Neural progenitor cell (in vitro differentiated cells): ENCODE data around the gene GNG7.

Experiments
- CTCF ChIP-seq: fragments of 200-600 bp; sonication (generic); IDR thresholded peaks from 2 replicates; pipeline ENCODE4 v1.5.1; 2017; ENCODE audit warnings: antibody characterized with exemption, mild to moderate bottlenecking
- EZH2 ChIP-seq: fragments of 200-600 bp; sonication (generic); IDR thresholded peaks from 2 replicates; pipeline ENCODE4 v1.6.1; 2017; ENCODE audit warnings: antibody characterized with exemption, mild to moderate bottlenecking, moderate library complexity
- EZH2phosphoT487 ChIP-seq: fragments of 200-600 bp; sonication (generic); IDR thresholded peaks from 2 replicates; pipeline ENCODE4 v1.6.1; 2017; ENCODE audit warnings: antibody characterized with exemption

GRCh38 chr19:2478278-2478755 lies 224.2 kb downstream of the GNG7 start:
- TF ChIP-seq CTCF (peak; percentile 29), EZH2 (no peak), EZH2phosphoT487 (peak; percentile 77)
